ENCODE results near the gene BMS1.

GRCh38 chr10:42769673-42770072 is 12.9 kb upstream of the BMS1 start:
- TF ChIP-seq REL (CRISPR knock-in tag; conservative IDR thresholded peaks at IDR 0.05), result no peak
- TF ChIP-seq XBP1 (CRISPR knock-in tag; IDR thresholded peaks at IDR 0.05), result no peak
- TF ChIP-seq E2F5 (CRISPR knock-in tag; conservative IDR thresholded peaks at IDR 0.05), result no peak
- no peak for TF ChIP-seq CTCF (CRISPR knock-in tag; IDR thresholded peaks at IDR 0.05)
